NCI-H82 treated with DMSO at 0.1 percent for 48 hours (cell line): ENCODE measurements around the gene PGC.

ENCODE experiments used
- DNase-seq: peaks from one replicate; lab custom pipeline; 2025; ENCODE audit not compliant: unreplicated experiment; lab: John Stamatoyannopoulos, UW

PGC gene

DNA sequence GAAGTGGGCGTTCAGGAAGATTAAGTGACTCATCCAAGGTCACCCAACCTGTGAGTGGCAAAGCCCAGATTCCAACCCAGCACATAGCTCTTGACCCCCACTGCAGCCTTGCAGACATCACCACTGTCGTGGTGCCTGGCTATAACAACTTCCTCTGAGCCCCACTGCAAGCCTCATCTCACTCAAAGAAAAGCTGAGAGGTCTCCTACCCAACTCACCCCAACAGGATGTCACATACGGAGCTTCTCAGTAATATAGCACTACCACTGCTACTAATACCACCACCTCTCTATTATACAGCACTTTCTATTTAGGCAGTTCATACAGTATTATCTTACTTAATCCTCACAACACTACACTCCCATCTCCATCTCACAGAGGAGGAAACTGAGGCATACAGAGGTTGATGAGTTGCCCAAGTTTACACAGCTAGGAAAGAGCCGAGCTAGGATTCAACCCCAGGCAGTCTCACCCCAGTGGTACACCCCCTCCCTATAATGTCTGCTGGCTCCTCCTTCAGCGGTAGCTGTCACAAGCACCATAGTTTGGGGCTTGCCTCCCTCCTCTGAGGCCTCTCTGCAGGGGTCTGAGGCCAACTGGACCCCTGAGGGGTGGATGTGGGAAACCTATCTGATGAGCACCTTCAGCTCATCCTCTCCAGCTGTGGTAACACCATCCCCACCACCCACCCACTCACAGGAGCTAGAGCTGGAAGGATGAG, 31.2 kb downstream of the PGC start:
- DNase-seq = no peak

DNA sequence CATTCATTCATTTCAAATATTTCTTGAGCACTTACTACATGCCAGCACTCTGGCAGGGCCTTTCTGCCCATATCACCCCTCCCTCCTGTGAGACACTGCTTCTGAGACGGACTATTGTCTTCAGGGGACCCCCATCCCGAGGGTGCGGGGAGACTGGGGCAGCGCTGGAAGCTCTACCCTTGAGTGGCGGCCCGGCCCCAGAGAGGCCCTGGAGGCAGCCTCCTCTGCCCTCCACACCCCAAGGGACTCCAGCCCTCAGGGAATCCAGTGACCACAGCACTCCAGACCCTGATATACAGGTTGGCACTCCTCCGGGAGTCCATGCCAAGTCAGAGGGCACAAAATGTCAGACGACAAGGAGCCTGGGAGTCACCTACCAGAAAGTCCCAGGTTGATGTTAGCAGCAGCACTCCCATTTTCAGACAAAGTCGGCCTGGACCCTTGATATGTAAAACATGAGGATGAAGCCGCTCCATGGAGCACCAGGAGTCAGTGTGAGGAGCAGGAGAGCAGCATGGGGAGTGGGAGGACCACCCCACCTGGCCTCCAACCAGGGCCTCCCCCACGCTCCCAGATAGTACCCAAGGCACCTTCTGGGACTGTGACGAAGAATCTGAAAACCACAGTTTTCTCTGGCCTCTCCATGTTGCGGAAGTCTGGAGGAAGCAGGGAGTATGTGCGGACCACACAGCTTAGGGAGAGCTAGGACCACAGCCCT, 32.5 kb downstream of the PGC start:
- no peak for DNase-seq

- no peak for DNase-seq
Measured at GRCh38 chr6:41713650-41714291, 33.4 kb downstream of the PGC start.

DNA sequence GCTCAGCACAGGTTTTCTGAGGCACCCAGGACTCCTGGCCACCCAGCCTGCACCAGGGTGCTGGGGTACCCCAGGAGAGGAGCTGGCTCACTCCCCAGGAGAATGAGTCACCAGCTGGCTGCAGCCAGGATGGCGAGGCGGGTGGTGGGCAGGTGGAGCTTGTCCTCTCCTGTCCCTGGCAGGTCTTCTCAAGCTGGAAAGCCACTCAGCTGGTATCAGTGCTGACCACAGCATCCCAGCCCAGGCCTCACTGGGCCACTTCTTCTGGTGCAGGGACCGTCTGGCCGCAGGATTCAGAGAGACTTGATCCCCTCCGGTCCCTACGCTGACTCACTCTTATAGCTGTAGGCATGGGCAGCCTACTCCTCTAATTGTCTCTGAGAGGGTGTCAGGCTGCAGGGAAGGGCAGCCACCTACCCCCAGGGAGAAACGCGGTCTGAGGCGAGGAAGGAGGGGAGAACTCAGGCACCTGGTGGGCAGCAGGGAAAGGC, 34.0 kb downstream of the PGC start:
- DNase-seq = no peak

DNA sequence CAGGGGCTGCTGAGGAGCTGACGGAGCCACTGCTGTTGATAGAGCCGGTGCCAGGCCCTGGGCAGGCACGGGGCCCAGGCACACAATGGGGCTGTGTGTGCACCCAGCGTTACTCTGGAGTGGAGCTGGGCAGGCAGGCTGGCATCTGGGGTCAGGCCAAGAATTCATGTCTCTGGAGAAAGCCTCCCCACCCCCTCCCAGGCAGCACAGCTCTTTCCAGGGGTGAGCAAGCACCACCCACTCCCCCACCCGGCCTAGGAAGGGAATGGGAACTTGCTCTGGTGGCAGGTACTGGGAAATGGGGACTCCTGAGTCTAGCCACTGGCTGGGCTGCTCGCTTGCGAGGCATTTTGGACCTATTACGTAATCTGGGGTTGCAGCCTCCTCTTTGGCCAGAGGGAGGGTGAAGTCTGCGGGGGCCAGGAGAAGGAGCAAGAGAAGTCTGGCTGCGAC, 34.5 kb downstream of the PGC start:
- no peak for DNase-seq

DNA sequence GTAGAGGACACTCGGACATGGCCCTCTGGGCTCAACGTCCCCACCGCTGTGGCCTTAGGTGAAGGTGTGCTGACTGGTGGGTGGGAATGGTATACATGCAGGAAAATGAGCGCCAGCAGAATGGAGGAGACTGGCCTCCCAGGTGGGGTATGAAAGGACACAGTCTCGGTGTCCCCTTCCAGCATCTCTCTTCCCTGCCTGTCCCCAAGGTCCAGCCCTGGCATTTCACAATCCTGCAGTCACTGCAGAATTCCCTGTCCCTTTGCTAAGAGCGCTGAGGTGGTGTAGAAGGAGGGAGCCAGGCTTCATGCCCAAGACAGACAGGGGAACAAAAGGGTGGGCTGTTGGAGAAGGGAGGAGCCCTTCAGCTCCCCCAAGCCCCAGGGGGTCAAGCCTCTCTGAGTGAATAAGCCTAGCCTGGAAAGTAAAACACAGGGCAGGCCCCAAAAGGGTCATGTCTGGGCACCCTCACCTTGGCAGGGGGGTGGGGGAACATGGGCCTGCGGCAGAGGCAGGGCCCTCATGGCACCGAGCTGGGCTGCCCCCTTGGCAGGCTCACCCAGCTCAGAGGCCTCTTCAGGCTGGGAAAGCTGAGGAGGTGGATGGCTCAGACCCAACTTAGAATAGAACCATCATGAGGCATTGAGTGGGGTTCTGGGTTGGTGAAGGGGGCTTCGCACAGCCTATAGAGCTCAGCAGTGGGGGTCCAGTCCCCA, 35.7 kb downstream of the PGC start:
- no peak for DNase-seq

GRCh38 chr6:41709375-41709774, 37.8 kb downstream of the PGC start:
- no peak for DNase-seq

GRCh38 chr6:41708856-41709255, 38.3 kb downstream of the PGC start:
- DNase-seq = no peak

DNA sequence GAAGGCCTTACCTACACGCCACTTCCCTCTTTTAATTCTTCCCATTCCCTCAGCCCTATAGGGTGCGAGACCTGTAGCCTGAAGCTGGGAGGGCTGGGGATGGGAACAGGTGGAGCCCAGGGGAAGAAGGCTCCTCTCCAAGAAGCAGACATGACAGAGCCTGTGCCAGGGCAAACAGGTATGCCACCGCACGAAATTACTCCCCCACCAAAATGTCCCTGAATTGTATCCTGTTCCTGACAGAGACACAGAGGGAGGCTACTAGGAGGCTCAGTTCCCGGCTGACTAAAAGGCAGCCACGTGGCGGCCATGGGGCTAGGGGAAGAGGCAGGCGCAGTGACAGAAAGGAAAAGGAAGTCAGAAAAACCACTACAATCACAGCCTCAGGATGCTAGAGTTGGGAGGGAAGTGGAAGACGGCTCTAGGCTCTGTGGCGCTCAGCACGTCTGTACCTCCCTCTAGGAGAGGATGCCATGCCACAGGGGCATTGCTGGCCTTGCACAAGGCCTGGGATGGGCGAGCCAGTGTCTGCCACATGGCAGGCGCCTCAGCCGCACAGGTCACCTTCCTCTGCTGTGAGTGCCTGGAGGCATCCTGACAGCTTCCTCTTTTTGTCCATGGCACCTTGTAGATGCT, 39.5 kb downstream of the PGC start:
- DNase-seq = no peak

- DNase-seq = no peak
Measured at GRCh38 chr6:41706876-41707564, 40.2 kb downstream of the PGC start.

DNA sequence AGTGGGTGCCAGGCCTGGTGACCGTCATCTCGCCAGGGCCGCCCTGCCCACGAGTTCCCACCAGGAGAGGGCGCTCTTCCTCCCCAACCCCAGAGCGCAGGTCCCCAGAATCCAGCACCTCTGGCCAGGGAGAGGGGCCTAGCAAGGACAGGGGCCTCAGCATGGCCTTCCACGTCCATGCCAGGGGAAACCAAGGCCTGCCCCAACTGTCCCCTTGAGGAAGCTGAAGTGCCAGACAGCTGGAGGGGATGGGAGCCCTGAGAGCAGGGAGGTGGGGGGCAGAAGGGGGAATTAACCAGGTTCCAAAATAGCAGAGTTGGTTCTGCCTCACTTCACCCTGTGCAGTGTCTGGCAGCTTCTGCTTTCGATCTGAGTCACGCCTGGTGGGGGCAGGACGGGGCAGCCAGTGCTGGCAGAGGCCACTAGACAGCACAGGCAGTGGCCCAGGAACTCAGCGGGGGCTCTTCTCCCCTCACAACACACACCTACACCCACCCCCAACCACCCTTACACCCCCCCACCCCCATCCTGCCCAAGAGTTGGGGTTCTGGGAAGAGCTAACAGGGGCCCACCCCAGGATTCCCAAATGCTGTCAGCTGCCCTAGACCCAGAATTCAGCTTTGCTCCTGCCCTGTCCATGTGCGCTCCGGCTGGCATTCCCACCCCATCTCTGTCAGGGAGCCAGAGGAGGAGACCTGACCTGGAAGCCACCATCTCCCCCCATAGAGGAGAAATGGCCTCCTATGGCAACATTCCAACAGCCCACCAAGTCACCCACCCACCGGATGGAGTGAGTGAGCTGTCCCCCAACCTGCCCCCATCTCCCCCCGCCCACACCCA, 41.0 kb downstream of the PGC start:
- DNase-seq = peak; percentile 2

DNA sequence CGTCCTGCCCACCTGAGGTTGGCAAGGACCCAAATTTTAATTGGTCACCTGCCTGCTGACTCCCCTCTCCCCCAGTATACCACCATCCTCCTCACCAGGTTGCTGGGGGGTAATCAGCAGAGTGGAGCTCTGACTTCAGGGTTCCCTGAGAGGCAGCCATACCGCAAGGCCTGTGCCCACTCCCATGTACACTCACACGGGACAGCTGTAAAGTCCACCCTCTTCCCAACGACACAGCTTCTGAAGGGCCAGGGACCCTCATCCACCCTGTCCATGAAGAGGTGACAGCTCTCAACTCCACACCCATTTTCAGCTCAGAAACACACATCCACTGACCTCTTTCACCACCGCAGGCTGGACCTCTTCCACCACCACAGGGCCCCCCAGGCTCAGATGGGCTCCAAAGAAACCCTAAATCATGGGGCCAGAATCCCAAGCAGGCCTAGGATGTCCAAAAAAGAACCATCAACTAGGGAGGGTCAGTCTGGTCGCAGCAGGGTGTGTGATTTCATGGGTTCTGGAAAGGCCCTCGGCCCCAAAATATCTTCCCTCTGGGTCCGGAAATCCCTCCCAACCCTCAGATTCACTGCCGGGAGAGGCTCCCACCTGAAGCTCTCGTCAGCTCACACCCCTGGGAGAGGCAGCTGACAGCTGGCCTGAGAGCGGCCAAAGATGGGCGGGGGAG, 41.7 kb downstream of the PGC start:
- no peak for DNase-seq

DNA sequence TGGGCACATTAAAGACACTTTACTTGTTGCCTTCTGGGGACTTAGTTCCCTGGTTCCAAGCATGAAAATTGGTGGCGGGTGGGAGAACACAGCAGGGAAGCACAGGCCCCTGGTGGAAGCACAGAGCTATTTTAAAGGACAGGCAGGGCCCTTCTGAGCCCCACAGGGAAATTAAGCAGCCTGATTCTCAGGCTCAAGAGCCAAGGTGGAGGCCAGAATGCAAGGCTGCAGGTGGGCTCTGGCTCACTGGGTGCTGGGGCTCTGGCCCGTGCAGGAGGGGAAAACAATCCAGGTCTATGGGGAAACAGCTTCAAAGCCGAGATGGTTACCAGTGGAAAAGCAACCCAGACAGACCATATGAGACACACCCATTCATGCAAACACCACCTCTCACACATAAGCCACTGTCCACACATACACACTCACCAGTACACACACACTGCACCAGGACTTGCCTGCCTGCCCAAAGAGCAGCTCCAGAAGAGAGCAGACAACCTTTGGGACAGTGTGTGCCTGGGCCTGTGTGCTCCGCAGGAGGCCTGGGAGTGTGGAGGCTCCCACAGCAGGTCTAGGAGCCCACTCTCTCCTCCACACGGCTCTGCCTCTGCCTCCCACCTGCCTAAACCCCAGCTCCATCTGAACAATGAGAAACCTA, 42.4 kb downstream of the PGC start:
- no peak for DNase-seq

DNA sequence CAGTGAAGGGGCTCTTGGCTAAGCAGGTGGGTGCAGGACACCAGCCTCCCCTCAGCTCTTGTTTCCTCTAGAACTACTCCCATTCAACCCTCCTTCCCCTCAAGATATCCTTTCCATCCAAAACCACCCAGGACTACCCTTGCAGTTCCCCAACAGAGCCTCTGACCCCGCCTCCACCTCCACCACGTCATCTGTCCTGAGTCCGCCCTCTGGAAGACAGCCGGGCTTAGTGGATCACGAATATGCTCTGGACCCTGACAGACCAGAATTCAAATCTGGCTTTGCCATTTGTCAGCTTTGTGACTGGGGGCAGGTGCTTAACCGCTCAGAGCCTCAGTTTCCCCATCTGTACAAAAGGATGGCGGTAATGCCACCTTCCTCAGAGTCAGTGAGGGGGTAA, 43.2 kb downstream of the PGC start:
- DNase-seq = no peak

GRCh38 chr6:41702771-41703494, 44.3 kb downstream of the PGC start:
- DNase-seq = no peak

GRCh38 chr6:41702089-41702745, 45.0 kb downstream of the PGC start:
- no peak for DNase-seq
